HG03571 (cell line): ENCODE measurements around the gene NOC4L.
"Not testable (repeated sequence)": the region's sequence is repeated elsewhere in the genome, so short reads cannot be mapped to it uniquely, and the experiment has no call there.

Experiments used
- ATAC-seq: cut with Tn5 transposase; IDR thresholded peaks from one replicate; pipeline ENCODE4 v1.9.1; 2021; ENCODE audit not compliant: unreplicated experiment

Gene NOC4L

GRCh38 chr12:132123970-132124765 lies 20.1 kb upstream of the NOC4L start:
- no peak for ATAC-seq

GRCh38 chr12:132124766-132125425 lies 19.4 kb upstream of the NOC4L start:
- no peak for ATAC-seq

GRCh38 chr12:132125736-132126135 lies 18.5 kb upstream of the NOC4L start:
- ATAC-seq = no peak

GRCh38 chr12:132127041-132127440 lies 17.2 kb upstream of the NOC4L start:
- ATAC-seq = no peak

GRCh38 chr12:132129007-132129406 lies 15.2 kb upstream of the NOC4L start:
- ATAC-seq = no peak

- ATAC-seq = no peak
Observed at GRCh38 chr12:132130690-132131089, 13.6 kb upstream of the NOC4L start.

GRCh38 chr12:132131229-132131628 lies 13.0 kb upstream of the NOC4L start:
- no peak for ATAC-seq

- no peak for ATAC-seq
Observed at GRCh38 chr12:132131952-132132351, 12.3 kb upstream of the NOC4L start.

GRCh38 chr12:132132609-132133430 lies 11.4 kb upstream of the NOC4L start:
- ATAC-seq = no peak

GRCh38 chr12:132133952-132134652 lies 10.2 kb upstream of the NOC4L start:
- ATAC-seq = no peak

GRCh38 chr12:132134653-132135183 lies 9.5 kb upstream of the NOC4L start:
- ATAC-seq = not testable (repeated sequence)

GRCh38 chr12:132136226-132136625 lies 8.0 kb upstream of the NOC4L start:
- not testable (repeated sequence) for ATAC-seq

- no peak for ATAC-seq
Observed at GRCh38 chr12:132137483-132138125, 6.7 kb upstream of the NOC4L start.

GRCh38 chr12:132138941-132139871 lies 5.1 kb upstream of the NOC4L start:
- no peak for ATAC-seq

GRCh38 chr12:132139912-132140311 lies 4.3 kb upstream of the NOC4L start:
- no peak for ATAC-seq

GRCh38 chr12:132140501-132140900 lies 3.8 kb upstream of the NOC4L start:
- ATAC-seq = no peak

GRCh38 chr12:132140918-132141841 lies 3.1 kb upstream of the NOC4L start:
- no peak for ATAC-seq
